ENCODE measurements around the gene TFAP2A.

TFAP2A gene

DNA sequence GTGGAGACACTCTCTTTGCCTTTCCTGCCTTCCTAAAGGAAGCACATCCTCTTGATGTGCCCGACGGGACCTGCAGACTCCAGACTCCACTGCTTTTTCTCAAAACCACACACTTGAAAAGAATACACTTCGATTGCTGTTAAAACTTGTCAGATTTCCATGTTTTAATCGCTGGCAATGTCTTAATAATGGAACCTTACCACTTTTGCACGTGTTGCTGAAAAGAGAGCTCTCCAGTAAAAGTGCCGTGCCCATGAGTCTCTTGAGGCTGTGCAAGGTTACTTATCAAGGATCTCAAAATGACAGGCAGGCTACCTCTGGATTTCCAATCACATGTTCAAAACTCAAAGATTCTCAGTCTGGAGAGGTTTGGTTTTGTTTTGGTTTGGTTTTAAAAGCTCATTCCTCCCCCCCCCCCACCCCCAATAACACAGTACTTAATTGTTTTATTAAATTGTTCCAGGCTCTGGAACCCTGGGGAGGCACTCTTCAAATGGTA lies 12.0 kb upstream of the TFAP2A start:
- DNase-seq (ENCODE audit: low read depth in 1 of 2, low spot score in 1 of 2): no peak

GRCh38 chr6:10425975-10426780 lies 11.3 kb upstream of the TFAP2A start:
- no peak for DNase-seq (ENCODE audit: low read depth in 1 of 2, low spot score in 1 of 2)

DNA sequence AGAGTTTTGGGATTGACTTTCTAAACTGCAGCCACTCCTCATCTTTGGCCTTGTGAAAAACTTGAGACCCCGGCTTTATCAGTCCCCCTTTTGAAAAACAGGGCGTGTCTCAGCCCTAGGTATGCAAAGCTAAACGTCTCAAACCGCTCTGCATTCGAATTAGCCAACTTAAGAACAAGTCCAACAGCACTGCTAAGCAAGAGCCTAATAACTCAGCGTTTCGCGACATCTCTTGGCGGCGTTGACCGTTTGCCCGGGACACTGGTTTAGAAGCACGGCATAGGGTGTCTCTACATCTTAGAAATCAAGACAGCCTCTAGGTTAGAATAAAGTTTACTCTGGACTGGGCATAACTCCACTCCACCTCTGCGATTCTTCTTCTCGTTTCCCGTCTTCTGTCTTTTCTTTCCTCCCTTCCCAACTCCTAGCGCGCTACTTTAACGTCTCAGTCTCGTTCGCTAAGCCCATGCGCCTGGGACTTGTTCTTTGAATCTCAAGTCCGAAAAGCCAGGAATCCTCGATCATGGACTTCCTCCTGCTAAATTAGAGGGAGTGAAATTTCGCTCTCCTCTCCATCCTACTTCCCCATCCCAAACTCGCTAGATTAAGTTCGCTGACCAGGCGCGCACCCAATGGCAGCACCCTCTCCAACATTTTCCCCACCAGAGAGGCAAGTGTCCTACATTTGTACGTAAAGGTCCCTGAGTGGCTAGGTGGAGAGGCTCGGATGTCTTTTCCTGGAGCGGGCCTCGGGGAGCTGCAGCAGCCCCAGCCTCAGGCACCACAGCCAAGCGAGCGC lies 10.5 kb upstream of the TFAP2A start:
- no peak for DNase-seq (ENCODE audit: low read depth in 1 of 2, low spot score in 1 of 2)

GRCh38 chr6:10424040-10424439 lies 9.2 kb upstream of the TFAP2A start:
- DNase-seq (ENCODE audit: low read depth in 1 of 2, low spot score in 1 of 2): no peak

DNA sequence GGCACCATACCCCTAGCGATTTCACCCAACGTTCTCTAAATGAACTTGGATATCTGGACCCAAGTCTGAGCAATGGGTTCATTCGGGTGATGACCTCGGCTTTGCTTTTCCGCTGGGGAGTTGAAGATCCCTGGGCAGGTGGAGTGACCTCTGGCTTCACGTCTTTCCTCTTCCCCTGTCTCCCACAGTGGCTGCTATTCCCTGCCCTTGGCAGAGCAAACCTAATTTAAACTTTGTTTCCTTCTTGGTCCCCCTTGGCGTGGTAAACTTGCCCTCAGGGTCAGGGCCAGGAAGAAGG lies 7.8 kb upstream of the TFAP2A start:
- no peak for DNase-seq (ENCODE audit: low read depth in 1 of 2, low spot score in 1 of 2)

DNA sequence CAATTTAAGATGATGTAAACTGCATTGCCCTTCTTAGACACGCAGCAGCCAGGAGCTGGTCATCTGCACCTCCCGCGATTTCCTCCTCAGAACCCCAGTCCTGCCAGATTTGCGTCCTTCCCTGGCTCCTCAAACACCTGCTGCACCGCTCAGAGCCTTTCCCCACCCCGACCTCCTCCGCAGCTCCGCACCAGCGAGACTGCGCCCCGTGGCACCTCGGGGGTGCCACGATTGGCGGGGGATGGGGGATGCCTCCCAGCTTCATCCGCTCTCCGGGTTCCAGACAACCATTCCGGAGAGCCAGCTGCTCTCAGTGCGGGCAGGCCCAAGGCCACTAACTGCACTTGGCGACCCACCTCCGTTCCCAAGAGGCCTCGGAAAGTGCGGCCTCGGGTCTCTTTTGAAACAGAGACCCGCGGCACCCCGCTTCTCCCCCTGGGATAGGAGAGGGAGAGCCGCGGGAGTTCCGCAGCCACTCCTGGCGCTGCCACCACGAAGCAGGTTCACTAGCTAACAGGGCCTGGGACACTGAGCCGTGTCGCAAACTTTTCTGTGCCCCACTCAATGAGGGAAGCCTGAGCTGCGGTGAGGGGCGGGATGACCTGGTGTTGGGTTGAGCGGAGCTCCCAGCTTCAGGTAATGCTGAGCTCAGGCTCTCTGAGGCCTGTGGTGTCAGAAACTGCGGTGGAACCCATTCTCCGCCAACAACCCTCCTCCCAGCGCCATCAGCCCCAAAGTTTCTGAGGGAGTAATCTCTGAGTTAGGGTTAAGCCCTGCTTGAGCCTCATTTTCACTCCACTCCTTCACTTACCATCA lies 7.3 kb upstream of the TFAP2A start:
- DNase-seq (ENCODE audit: low read depth in 1 of 2, low spot score in 1 of 2): no peak

DNA sequence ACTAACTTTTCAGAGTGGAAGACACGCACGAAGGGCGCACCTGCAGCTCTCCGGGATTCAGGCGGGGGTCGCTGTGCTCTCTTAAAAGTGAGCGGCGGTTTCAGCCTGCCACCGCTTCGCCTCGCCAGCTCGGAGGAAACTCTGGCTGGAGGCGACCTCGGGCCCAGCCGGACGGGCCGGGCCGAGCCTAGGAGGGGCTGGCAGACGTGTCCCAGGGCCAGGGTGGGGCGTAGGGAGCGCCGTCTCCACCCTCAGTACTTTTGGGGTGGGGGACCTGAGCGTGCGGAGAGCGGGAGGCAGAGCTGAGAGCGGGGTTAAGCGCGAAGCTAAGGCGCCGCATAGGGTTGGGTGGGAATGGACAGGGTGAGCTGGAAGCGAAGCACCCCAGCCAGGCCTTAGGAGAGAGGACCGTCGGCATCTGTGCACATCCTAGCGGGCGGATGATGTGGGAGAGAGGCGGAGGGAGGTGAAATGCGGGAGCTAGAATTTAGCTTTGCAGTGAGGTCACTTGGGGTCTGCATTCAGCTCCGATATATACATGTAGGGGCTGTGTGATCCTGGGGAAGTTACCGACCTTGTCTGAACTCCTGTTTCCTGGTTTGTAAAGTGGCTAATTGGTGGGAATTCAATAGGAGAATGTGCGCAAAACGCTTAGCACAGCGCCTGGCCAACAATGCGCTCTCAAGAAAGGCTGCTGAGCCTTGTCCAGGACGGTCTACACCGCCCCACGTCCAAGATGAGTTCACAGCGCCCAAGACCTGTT lies 6.5 kb upstream of the TFAP2A start:
- no peak for DNase-seq (ENCODE audit: low read depth in 1 of 2, low spot score in 1 of 2)

DNA sequence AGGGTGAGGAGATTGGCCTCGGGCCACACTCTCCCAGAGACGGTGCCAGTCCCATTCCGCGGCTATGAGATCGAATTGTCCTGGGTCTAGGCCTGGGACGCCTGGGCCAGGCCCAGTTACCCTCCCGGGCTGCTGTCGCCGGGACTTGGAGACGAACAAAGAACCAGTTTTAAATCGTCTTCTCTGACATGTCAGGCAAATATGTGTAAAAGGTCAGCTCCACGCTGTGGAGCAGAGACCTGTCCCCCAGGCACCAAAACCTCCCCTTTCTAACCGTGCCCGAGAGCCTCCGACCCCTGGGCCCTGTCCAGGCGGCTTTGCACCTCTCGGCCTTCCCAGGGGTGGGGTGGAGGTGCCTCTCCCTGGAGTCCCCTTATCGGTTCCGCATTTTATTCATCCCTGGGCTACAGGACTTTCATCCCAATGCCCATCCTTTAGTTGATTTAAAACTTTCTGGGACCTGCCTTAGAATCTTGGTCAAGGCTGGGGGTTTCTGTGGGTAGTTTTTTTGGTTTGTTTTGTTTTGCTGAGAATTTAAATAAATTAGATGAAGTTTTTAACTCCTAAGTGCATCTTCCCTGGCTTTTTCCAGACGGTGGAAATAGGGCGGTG lies 5.8 kb upstream of the TFAP2A start:
- no peak for DNase-seq (ENCODE audit: low read depth in 1 of 2, low spot score in 1 of 2)

DNA sequence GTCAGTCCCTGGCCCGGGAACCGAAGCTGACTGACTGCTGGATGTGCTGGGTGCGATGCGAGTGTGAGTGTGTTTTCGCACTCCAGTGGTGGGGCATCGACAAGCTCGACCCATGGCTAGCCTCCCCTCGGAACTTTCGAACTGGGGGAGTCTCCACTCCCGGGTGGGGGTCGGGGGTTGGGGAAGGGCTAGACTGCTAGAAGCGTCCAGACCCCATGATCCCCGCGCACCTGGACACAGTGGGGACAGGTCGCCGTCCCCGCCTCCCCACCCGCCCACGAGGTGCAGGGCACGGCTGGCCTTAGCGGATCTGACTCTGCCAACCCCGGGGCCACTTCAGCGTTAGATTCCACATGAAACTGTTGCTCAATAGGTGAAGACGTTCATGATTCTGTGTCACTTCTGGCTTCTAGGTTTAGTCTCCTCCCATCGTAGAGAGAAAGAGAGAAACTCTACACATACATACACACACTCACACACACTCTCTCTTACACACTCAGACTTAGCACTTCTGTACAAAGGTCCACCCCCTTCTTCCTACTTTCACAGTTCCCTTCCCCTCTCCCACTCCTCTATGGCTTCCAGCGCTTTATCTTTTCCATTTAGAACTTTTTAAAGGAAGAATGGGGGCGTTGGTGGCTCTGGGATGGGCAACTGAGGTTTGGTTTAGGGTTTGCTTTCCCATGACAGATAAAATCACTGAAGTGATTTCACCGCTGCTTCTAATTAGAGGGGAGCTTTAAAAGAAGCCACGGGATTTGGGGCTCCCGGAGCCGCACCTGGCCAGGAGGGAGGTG lies 5.1 kb upstream of the TFAP2A start:
- DNase-seq (ENCODE audit: low read depth in 1 of 2, low spot score in 1 of 2): no peak

GRCh38 chr6:10418862-10419748 lies 4.2 kb upstream of the TFAP2A start:
- DNase-seq (ENCODE audit: low read depth in 1 of 2, low spot score in 1 of 2): no peak

DNA sequence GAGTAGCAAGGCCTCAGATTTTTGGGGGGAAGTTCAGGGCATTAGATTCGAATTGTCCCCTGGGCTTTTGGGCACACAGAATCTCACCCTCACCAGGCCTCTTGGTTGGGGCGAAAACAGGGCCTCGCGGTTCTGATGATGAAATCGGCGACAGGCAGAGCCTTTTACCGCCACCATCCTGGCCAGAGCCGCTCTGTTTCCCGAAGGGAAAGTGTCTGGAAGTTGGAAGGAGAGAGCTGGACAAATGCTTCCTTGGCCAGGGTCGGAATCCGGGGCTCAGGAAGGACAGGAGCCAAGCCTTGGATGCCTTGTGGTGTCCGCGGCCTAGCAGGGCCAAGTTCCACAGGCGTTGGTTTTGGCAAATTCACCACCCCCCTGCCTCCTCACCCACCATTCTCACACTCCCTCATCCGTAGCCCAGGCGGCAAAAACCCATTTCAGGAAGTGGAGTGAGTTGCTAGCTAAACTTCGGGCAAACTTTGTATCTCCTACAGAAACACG lies 3.5 kb upstream of the TFAP2A start:
- no peak for DNase-seq (ENCODE audit: low read depth in 1 of 2, low spot score in 1 of 2)

DNA sequence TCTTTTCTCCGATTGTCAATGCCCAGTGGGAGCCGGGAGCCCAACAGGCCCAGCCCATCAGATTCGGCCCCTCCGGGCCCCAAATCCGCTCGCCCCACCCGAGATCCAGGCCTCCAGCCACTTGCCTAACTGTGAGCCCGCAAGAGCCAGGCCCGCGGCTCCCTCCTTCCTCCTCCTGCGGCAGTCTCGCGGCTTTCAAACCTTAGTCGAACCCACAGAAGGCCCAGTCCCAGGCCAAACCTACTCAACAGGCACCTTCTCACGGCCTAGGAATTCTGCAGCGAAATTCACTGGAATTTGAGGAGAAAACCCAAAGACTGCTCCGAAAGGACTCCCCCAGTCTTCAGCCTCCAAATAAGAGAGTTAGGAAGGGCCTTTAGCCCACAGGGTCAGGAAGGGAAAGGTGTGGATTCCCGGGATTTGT lies 2.8 kb upstream of the TFAP2A start:
- DNase-seq (ENCODE audit: low read depth in 1 of 2, low spot score in 1 of 2): no peak

DNA sequence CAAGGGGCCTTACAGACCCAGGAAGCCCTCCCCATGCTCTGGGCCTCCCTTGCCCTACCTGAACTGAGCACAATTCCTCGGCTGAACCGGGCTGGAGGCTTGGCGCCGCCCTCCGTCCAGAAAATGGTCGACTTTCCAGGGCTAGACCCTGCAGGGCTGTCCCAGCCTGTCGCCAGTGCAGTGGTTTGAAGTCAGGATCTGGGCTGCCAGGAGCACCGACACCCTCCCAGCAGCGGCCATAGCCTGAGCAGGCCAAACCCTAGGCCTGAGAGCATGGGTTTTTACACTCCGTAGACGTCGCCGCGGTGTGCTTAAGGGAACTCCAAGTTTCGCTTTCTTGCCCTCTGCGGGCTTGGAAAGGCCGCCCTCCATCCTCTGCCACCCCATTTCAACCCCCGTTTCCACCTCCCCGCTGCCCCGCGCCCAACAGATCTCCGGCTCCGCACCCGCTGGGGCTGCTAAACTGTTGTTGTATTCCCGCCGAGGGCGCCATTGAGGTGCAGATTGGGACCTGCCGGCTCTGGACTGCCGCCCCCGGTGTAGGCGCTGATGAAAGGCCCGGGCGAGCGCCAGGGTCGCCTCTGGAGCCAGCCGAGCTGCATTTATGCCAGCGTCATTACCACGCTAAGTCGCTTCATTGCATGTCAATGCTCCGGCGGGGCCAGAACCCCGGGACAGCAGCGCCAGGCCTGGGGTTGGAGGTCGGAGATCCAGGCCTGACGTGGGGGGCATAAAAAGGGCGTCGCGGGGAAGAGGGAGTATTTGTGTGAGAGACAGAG lies 2.2 kb upstream of the TFAP2A start:
- DNase-seq (ENCODE audit: low read depth in 1 of 2, low spot score in 1 of 2): no peak

- no peak for DNase-seq (ENCODE audit: low read depth in 1 of 2, low spot score in 1 of 2)
Observed at GRCh38 chr6:10416516-10416862, 1.6 kb upstream of the TFAP2A start.

DNA sequence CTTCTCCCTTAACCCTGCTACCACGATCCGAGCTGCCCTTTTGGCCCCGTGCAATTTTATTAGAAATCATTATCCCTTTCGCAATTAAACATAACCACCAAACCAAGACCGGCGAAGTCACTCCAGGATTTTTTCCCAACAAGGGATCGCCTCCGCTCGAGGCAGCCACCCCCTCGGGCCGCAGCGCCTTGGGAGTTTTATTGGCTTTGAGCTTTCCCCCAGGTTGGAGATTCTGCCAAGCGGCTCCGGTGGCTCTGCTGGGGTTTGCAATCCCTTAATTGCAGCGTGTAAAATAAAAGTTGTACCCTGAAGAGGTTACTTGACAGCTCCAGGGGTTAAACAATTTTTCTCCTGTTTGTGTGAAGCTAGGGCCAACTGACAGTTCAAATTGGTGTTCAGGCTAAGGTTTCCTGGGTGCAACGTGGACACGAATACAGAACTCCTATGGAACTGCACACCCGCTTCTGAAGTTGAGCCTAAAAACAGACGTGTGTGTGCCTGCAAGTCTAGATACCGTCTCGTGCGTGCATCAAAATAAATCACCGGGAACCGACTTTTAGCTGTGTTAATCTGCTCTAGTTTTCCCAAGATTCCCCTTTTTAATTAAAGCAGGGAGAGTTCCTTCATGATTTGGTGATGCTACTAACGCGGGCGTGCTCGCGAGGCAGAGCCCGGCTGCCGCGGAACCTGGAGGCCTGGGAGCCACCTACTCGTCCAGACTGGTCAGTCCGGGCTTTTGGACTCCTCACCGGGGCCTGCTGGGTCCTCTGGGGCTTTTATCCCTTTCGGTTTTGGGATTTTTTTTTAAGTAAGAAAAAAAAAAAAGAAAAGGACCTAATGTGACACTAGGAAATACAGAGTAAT lies 975 bp upstream of the TFAP2A start:
- no peak for DNase-seq (ENCODE audit: low read depth in 1 of 2, low spot score in 1 of 2)

- DNase-seq (ENCODE audit: low read depth in 1 of 2, low spot score in 1 of 2): no peak
Observed at GRCh38 chr6:10413850-10414738, 780 bp downstream of the TFAP2A start.
